Hepatocyte (in vitro differentiated cells): ENCODE results near the gene E2F3. TPM values are rescaled to one million over a fixed set of nuclear protein-coding genes. Genes with fewer than 3 reads are reported as not detected.
"Not testable (repeated sequence)": the region's sequence is repeated elsewhere in the genome, so short reads cannot be mapped to it uniquely, and the experiment has no call there.

Source experiments
- DNase-seq: peaks from one replicate; pipeline ENCODE4 v3.0.0-alpha.2; 2016; ENCODE audit warnings: low spot score
- H2AFZ ChIP-seq: fragments of 200-600 bp; sonication (generic); 2 replicates; pipeline ENCODE4 v1.6.0; 2016; ENCODE audit warnings: antibody characterized with exemption, mild to moderate bottlenecking
- H3K27ac ChIP-seq: fragments of 200-600 bp; sonication (generic); 2 replicates; pipeline ENCODE4 v1.5.1; 2016; ENCODE audit warnings: mild to moderate bottlenecking
- H3K27me3 ChIP-seq: fragments of 200-600 bp; sonication (generic); 2 replicates; pipeline ENCODE4 v1.6.1; 2016
- H3K36me3 ChIP-seq: fragments of 200-600 bp; sonication (generic); replicated peaks from 2 replicates; pipeline ENCODE4 v1.5.1; 2016; ENCODE audit warnings: low read depth; ENCODE audit not compliant: insufficient read depth
- H3K4me1 ChIP-seq: fragments of 200-600 bp; sonication (generic); 2 replicates; pipeline ENCODE4 v1.5.1; 2016; ENCODE audit warnings: mild to moderate bottlenecking, moderate library complexity; ENCODE audit not compliant: insufficient read depth
- H3K4me2 ChIP-seq: fragments of 200-600 bp; sonication (generic); 2 replicates; pipeline ENCODE4 v1.6.0; 2016
- H3K4me3 ChIP-seq: fragments of 200-600 bp; sonication (generic); 2 replicates; pipeline ENCODE4 v1.5.1; 2016; ENCODE audit warnings: mild to moderate bottlenecking
- H3K79me2 ChIP-seq: fragments of 200-600 bp; sonication (generic); 2 replicates; pipeline ENCODE4 v1.6.0; 2017; ENCODE audit warnings: mild to moderate bottlenecking
- H3K9me2 ChIP-seq: fragments of 200-600 bp; sonication (generic); replicated peaks from 2 replicates; pipeline ENCODE4 v1.6.0; 2017; ENCODE audit warnings: mild to moderate bottlenecking; ENCODE audit not compliant: insufficient read depth
- H3K9me3 ChIP-seq: fragments of 200-600 bp; sonication (generic); 2 replicates; pipeline ENCODE4 v1.5.1; 2016; ENCODE audit warnings: low read depth, mild to moderate bottlenecking
- H4K20me1 ChIP-seq: fragments of 200-600 bp; sonication (generic); 2 replicates; pipeline ENCODE4 v1.6.0; 2016; ENCODE audit warnings: mild to moderate bottlenecking; ENCODE audit not compliant: insufficient read depth, poor library complexity, severe bottlenecking
- EZH2 ChIP-seq: fragments of 200-600 bp; sonication (generic); IDR thresholded peaks from 2 replicates; pipeline ENCODE4 v1.6.1; 2016; ENCODE audit warnings: antibody characterized with exemption, mild to moderate bottlenecking, borderline replicate concordance
- EZH2phosphoT487 ChIP-seq: fragments of 200-600 bp; sonication (generic); IDR thresholded peaks from one replicate; pipeline ENCODE4 v1.6.1; 2018; ENCODE audit warnings: antibody characterized with exemption, mild to moderate bottlenecking, low read depth, moderate library complexity; ENCODE audit not compliant: unreplicated experiment, severe bottlenecking
- WGBS: methylation state at CpG from one replicate; pipeline ENCODE4 v1.1.6; 2016; ENCODE audit warnings: low lambda C conversion rate; ENCODE audit errors: missing lambda C conversion rate; 5-methylcytosine and 5-hydroxymethylcytosine counted together
- polyA plus RNA-seq: library from polyadenylated mRNA; unstranded; fragments of >200 nt; fragmentation: Nextera tagmentation; extraction: Ambion mirVana; gene quantifications from 2 replicates; pipeline ENCODE4 v1.2.1, GENCODE V29; 2016
- total RNA-seq: library from RNA; depleted of rRNA; stranded (reverse); fragments of >200 nt; gene quantifications from 2 replicates; pipeline ENCODE4 v1.2.3, GENCODE V29; 2014
- TF ChIP-seq, protein P1 (sequence below): fragments of 200-600 bp; sonication (generic); IDR thresholded peaks from 2 replicates; pipeline ENCODE4 v1.5.1; 2016; ENCODE audit warnings: antibody characterized with exemption, mild to moderate bottlenecking; ENCODE audit not compliant: poor library complexity

The E2F3 gene
- total and polyA plus RNA-seq, 2 experiments from 2014 or later = 8.4 to 13.3 TPM

DNA sequence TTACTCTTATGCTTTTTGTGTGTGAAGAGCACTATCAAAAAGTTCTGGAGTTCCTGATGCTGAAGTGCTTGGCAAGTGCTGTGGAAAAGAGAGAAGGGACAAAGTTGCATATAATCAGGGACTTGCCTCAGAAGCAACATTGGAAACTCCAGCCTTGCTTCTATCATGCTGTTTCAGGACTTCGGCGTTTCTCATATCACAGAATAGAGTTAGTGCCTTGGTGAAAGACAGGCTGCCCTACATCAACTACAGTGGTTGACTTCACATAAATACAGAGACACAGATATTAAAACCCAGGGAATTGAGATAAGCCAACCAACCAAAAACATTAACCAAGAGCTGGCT, 96.3 kb downstream of the E2F3 start:
- Histone ChIP-seq H3K27ac (no peak overlapping the region), H3K9me3 (no peaks in the 10 kb centered on the region), H3K4me3 (no peak overlapping the region), H3K79me2 (no peaks in the 10 kb centered on the region), H2AFZ (no peak overlapping the region), H4K20me1 (no peaks in the 10 kb centered on the region), H3K36me3 (no peaks in the 10 kb centered on the region), H3K4me1 (no peaks in the 10 kb centered on the region), H3K9me2 (no peaks in the 10 kb centered on the region), H3K27me3 (no peaks in the 10 kb centered on the region), H3K4me2 (no peak overlapping the region)
- WGBS = 96% methylated on average over 2 of the region's 2 CpGs
- no peak for DNase-seq
- TF ChIP-seq, protein P1, sequence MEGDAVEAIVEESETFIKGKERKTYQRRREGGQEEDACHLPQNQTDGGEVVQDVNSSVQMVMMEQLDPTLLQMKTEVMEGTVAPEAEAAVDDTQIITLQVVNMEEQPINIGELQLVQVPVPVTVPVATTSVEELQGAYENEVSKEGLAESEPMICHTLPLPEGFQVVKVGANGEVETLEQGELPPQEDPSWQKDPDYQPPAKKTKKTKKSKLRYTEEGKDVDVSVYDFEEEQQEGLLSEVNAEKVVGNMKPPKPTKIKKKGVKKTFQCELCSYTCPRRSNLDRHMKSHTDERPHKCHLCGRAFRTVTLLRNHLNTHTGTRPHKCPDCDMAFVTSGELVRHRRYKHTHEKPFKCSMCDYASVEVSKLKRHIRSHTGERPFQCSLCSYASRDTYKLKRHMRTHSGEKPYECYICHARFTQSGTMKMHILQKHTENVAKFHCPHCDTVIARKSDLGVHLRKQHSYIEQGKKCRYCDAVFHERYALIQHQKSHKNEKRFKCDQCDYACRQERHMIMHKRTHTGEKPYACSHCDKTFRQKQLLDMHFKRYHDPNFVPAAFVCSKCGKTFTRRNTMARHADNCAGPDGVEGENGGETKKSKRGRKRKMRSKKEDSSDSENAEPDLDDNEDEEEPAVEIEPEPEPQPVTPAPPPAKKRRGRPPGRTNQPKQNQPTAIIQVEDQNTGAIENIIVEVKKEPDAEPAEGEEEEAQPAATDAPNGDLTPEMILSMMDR = no peak
- TF ChIP-seq EZH2phosphoT487 = no peak
- no peak for TF ChIP-seq EZH2

DNA sequence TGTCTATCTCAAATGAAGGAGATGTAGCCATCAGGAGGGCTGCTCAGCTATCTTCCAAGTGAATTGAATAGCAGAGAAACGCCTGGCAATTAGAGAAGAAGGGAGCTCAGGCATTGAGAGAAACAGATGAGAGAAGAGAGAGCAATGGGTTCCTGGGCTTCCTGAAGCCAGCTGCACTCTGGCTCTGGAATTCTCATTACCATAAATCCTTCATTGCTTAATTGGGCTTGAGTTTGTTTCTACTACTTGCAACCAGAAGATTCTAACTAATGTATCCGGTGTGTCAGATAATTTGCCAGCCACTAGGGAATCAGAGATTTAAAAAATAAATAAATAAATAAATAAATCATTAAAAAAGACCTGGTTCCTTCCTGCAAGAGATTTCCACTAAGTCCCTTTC, 107.5 kb downstream of the E2F3 start:
- no peaks in the 10 kb centered on the region for H4K20me1 ChIP-seq
- no peaks in the 10 kb centered on the region for H3K9me2 ChIP-seq
- 51% methylated on average over 2 of the region's 2 CpGs for WGBS
- TF ChIP-seq, protein P1 = no peak
- no peak for TF ChIP-seq EZH2phosphoT487
- TF ChIP-seq EZH2 = no peak
- no peaks in the 10 kb centered on the region for H3K9me3 ChIP-seq
- H3K79me2 ChIP-seq = no peaks in the 10 kb centered on the region
- DNase-seq = no peak
- no peak overlapping the region for H3K27ac ChIP-seq
- no peaks in the 10 kb centered on the region for H3K27me3 ChIP-seq
- no peaks in the 10 kb centered on the region for H3K36me3 ChIP-seq
- no peak overlapping the region for H3K4me3 ChIP-seq
- H3K4me1 ChIP-seq = no peaks in the 10 kb centered on the region
- no peak overlapping the region for H2AFZ ChIP-seq
- no peak overlapping the region for H3K4me2 ChIP-seq

DNA sequence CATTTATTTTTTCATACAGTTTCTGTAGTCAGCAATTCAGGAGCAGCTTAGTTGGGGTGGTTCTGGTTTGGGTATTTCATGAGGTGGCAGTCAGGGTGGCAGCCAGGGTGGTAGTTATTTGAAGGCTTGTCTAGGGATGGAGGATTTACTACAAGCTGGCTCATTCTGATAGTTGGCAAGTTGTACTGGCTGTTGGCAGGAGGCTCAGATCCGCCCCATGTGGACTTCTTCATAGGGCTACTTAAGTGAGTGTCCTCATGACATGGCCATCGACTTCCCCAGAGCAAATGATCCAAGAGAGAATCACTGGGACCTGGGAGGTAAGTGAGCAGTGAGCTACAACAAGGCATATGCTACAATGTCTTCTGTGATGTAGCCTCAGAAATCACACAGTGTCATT, 110.2 kb downstream of the E2F3 start:
- Histone ChIP-seq H3K4me1 (no peaks in the 10 kb centered on the region), H3K27ac (no peak overlapping the region), H3K79me2 (no peaks in the 10 kb centered on the region), H3K9me2 (no peaks in the 10 kb centered on the region), H3K27me3 (no peaks in the 10 kb centered on the region), H2AFZ (no peak overlapping the region), H3K9me3 (no peaks in the 10 kb centered on the region), H3K4me2 (no peak overlapping the region), H4K20me1 (no peaks in the 10 kb centered on the region), H3K36me3 (no peaks in the 10 kb centered on the region), H3K4me3 (no peak overlapping the region)
- DNase-seq = no peak
- TF ChIP-seq EZH2 = no peak
- TF ChIP-seq, protein P1 = no peak
- TF ChIP-seq EZH2phosphoT487 = no peak
- WGBS = 91% methylated on average over 2 of the region's 2 CpGs

DNA sequence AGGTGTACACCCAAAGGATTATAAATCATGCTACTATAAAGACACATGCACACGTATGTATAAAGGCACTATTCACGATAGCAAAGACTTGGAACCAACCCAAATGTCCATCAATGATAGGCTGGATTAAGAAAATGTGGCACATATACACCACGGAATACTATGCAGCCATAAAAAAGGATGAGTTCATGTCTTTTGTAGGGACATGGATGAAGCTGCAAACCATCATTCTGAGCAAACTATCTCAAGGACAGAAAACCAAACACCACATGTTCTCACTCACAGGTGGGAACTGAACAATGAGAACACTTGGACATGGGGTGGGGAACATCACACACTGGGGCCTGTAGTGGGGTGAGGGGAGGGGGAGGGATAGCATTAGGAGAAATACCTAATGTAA, 123.5 kb downstream of the E2F3 start:
- H3K79me2 ChIP-seq, H3K36me3 ChIP-seq, H3K4me3 ChIP-seq, H3K9me2 ChIP-seq, H3K27me3 ChIP-seq, DNase-seq, H3K9me3 ChIP-seq, H3K4me1 ChIP-seq, H3K27ac ChIP-seq, H2AFZ ChIP-seq, H3K4me2 ChIP-seq, H4K20me1 ChIP-seq: not testable (repeated sequence)
- WGBS = 96% methylated on average over 3 of the region's 3 CpGs
